ENCODE measurements around the gene SPATA2L. TPM values are rescaled to one million over a fixed set of nuclear protein-coding genes. Genes with fewer than 3 reads are reported as not detected.

SPATA2L gene
- total and polyA plus RNA-seq, 2 of the 8 experiments (the other 6 are each of a cell fraction or from before 2014, with no cell fraction given) = 9.3 to 12.5 TPM

DNA sequence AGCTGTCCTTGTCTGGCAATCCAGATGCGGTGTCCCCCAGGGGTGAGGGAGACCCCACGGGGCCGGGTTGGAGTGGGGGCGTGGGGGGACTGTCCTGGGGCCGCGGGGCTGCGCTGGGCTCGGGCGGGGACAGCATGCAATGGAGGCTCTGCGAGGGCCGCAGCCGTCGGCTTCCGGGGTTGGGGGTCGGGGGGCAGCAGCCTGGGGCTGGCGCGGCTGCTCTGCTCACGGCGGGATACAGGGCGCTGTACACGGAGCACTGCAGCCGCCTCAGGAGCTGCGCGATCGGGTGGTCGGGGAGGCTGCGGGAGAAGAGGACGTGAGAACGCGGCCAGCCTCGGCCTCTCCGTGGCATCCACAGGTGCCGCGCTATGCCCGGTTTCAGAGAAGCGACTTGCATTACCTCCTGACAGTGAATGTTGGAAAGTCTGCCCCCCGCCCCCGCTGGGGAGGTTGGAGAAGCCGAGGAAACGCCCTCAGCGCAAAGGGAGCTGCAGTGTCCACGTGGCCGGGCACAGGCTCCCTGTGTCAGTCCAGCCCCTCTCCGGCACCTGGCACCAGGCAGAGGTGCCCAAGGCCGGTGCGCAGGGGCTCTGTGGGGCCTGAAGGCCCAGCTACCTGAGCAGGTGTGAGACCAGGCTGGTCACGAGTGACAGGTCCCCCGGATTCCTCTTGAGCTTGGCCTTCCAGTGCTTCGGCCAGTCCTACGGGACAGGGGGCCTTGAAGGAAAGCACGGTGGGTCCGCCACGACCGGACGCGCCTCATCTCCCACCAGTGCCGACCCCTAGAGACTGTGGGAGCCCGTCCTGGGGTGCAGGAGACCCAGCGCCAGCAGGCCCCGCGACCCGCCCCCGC is 9.4 kb upstream of the SPATA2L start:
- Histone ChIP-seq H3K56ac (replicated peaks; ENCODE audit: insufficient read length, low read depth, low read length) (no peak overlapping the region), H3K23me2 (ENCODE audit: low read depth, low read length) (peaks cover 3% of the 10 kb centered on the region; the same call in 1 of the 2 replicates), H3K4me1 (replicated peaks in 1 of 4; ENCODE audit: control insufficient read depth in 3 of 4, insufficient read depth in 4 of 4, low read length in 3 of 4) (peaks cover 0 to 18% (median 13%) of the 10 kb centered on the region in 4 experiments; a peak in 6 of 7 replicates), H2BK120ac (replicated peaks; ENCODE audit: low read depth, low read length) (no peak overlapping the region), H3K79me1 (ENCODE audit: low read depth, low read length) (0 out of 2 replicates have a peak, but pooled peaks cover 2% of the 10 kb centered on the region), H3K4ac (replicated peaks; ENCODE audit: insufficient read length, low read depth, low read length) (no peak overlapping the region), H4K91ac (replicated peaks; ENCODE audit: insufficient read length, low read length) (no peak overlapping the region), H2BK20ac (ENCODE audit: low read length) (no peak overlapping the region), H2AFZ (ENCODE audit: low read length) (no peak overlapping the region), H3K4me3 (ENCODE audit: extremely low read depth in 1 of 4, insufficient read depth in 2 of 4, low read depth in 3 of 4, low read length in 4 of 4) (no peak overlapping the region), H3K18ac (ENCODE audit: extremely low read depth, low read length) (no peak overlapping the region), H3K79me2 (ENCODE audit: control insufficient read depth in 1 of 2, insufficient read depth in 2 of 2, low read length in 2 of 2) (no peaks in the 10 kb centered on the region), H2BK15ac (ENCODE audit: low read length) (no peak overlapping the region), H2AK5ac (ENCODE audit: low read depth, low read length) (no peak overlapping the region), H3K27me3 (replicated peaks in 1 of 4; ENCODE audit: control insufficient read depth in 3 of 4, extremely low read depth in 1 of 4, insufficient read depth in 3 of 4, low read length in 3 of 4) (peaks cover 0 to 2% (median 0%) of the 10 kb centered on the region in 4 experiments; a peak in 4 of 7 replicates), H3K9ac (replicated peaks in 1 of 4; ENCODE audit: extremely low read depth in 1 of 4, low read depth in 3 of 4, low read length in 3 of 4) (no peak overlapping the region), H4K5ac (ENCODE audit: insufficient read length, low read depth, low read length) (peak overlapping the region; percentile 48), H4K20me1 (replicated peaks in 1 of 2; ENCODE audit: control insufficient read depth in 1 of 2, insufficient read depth in 2 of 2, low read length in 2 of 2) (peaks cover 2 to 3% of the 10 kb centered on the region in 2 experiments), H4K8ac (ENCODE audit: extremely low read depth, insufficient read depth, low read length) (no peak overlapping the region), H3K27ac (ENCODE audit: low read depth, low read length) (no peak overlapping the region), H3K23ac (ENCODE audit: insufficient read length) (no peak overlapping the region), H2BK12ac (ENCODE audit: low read depth, low read length) (no peak overlapping the region), H2BK5ac (ENCODE audit: low read depth, low read length) (no peak overlapping the region), H3K36me3 (ENCODE audit: control insufficient read depth in 2 of 4, insufficient read depth in 4 of 4, low read length in 3 of 4) (peaks cover 0 to 6% (median 3%) of the 10 kb centered on the region in 4 experiments; a peak in 2 of 8 replicates), H3K9me3 (ENCODE audit: insufficient read depth in 2 of 2, low read depth in 1 of 2, low read length in 1 of 2) (no peaks in the 10 kb centered on the region), H3K4me2 (ENCODE audit: insufficient read depth in 1 of 2, low read depth in 2 of 2, low read length in 2 of 2) (peak overlapping the region in 1 of 2 experiments; percentile 58; a peak in 2 of 4 replicates), H3K14ac (ENCODE audit: insufficient read length) (no peak overlapping the region)
- CTCF ChIA-PET (ENCODE audit: partially characterized antibody) = interaction anchor here (1.2 to 6.2 kb wide), 4 partner anchors 11 to 51 kb away, joined by 3 to 36 read pairs (median 8); partner anchors contain the start of gene SPATA2L
- POLR2A ChIA-PET (ENCODE audit: partially characterized antibody) = interaction anchor here (0.6 to 16.7 kb wide), 9 partner anchors 6 to 109 kb away, joined by 3 to 193 read pairs (median 6); partner anchors contain the start of genes CDK10, SPATA2L and VPS9D1
- DNase-seq (ENCODE audit: low read depth in 1 of 2, low spot score in 2 of 2) (no peak), FAIRE-seq (no peak)
- 90% methylated on average over 36 of the region's 63 CpGs; no CpG with 5 or more reads in 1 of the 2 experiments for WGBS, 2 experiments (ENCODE audit: extremely low coverage in 1 of 2, insufficient coverage in 1 of 2, insufficient read length in 1 of 2, insufficient replicate concordance in 2 of 2, low coverage in 1 of 2, low lambda C conversion rate in 2 of 2, missing lambda C conversion rate in 1 of 2)
- no peak for TF ChIP-seq CHD1 (IDR thresholded peaks at IDR 0.05; ENCODE audit: low read depth, low read length)
- TF ChIP-seq CBX8 (IDR thresholded peaks at IDR 0.05; ENCODE audit: borderline replicate concordance, low read depth, low read length) = no peak
- no peak for TF ChIP-seq RNF2 (IDR thresholded peaks at IDR 0.05; ENCODE audit: borderline replicate concordance, low read depth, low read length, missing control alignments, poor library complexity, severe bottlenecking)
- no peak for TF ChIP-seq SIX5 (IDR thresholded peaks at IDR 0.05; ENCODE audit: low read depth, low read length)
- TF ChIP-seq SAP30 (IDR thresholded peaks at IDR 0.05; ENCODE audit: insufficient read depth, insufficient replicate concordance, low read length) = no peak
- no peak for TF ChIP-seq CHD2 (IDR thresholded peaks at IDR 0.05; ENCODE audit: low read length)
- TF ChIP-seq RFX5 (IDR thresholded peaks at IDR 0.05; ENCODE audit: borderline replicate concordance, low read depth, low read length) = no peak
- TF ChIP-seq EGR1 (IDR thresholded peaks at IDR 0.05; ENCODE audit: borderline replicate concordance, low read depth, low read length) = no peak
- no peak for TF ChIP-seq EZH2 (IDR thresholded peaks at IDR 0.05; ENCODE audit: low read depth, low read length, severe bottlenecking)
- TF ChIP-seq FOSL1 (IDR thresholded peaks at IDR 0.05; ENCODE audit: insufficient read depth, low read depth, low read length) = no peak
- no peak for TF ChIP-seq TEAD4 (IDR thresholded peaks at IDR 0.05; ENCODE audit: low read depth, low read length)

Measured in H1 (cell line).